Uterus (tissue), 2 donors: ENCODE data around the gene TLE3.

Experiments
- POLR2A ChIP-seq, 2 donors: fragments of 450-650 bp; IDR thresholded peaks; one replicate each; pipeline ENCODE4 v1.6.1; 2016; ENCODE audit warnings: antibody characterized with exemption in 2 of 2, mild to moderate bottlenecking in 1 of 2, moderate library complexity in 1 of 2
- TF ChIP-seq, protein P1 (sequence below), 4 experiments: fragments of 200-600 bp in 2 of 4; fragments of 450-650 bp in 2 of 4; sonication (generic) in 2 of 4; IDR thresholded peaks; one replicate each; pipeline ENCODE4 v1.5.1; 2016 to 2019; ENCODE audit warnings: antibody characterized with exemption in 4 of 4, mild to moderate bottlenecking in 2 of 4, moderate library complexity in 1 of 4

- TF ChIP-seq, protein P1, sequence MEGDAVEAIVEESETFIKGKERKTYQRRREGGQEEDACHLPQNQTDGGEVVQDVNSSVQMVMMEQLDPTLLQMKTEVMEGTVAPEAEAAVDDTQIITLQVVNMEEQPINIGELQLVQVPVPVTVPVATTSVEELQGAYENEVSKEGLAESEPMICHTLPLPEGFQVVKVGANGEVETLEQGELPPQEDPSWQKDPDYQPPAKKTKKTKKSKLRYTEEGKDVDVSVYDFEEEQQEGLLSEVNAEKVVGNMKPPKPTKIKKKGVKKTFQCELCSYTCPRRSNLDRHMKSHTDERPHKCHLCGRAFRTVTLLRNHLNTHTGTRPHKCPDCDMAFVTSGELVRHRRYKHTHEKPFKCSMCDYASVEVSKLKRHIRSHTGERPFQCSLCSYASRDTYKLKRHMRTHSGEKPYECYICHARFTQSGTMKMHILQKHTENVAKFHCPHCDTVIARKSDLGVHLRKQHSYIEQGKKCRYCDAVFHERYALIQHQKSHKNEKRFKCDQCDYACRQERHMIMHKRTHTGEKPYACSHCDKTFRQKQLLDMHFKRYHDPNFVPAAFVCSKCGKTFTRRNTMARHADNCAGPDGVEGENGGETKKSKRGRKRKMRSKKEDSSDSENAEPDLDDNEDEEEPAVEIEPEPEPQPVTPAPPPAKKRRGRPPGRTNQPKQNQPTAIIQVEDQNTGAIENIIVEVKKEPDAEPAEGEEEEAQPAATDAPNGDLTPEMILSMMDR (IDR thresholded peaks at IDR 0.05): no peak
- TF ChIP-seq POLR2A (IDR thresholded peaks at IDR 0.05): no peak
These were observed 48.9 kb downstream of the TLE3 start for GRCh38 chr15:70048578-70049514.
